HG03457 (cell line): ENCODE results near the gene HBE1.
"Not testable (repeated sequence)": the region's sequence is repeated elsewhere in the genome, so short reads cannot be mapped to it uniquely, and the experiment has no call there.

Experiments used
- ATAC-seq: cut with Tn5 transposase; IDR thresholded peaks from one replicate; pipeline ENCODE4 v1.9.1; 2021; ENCODE audit warnings: moderate number of reproducible peaks; ENCODE audit not compliant: unreplicated experiment

The HBE1 gene

DNA sequence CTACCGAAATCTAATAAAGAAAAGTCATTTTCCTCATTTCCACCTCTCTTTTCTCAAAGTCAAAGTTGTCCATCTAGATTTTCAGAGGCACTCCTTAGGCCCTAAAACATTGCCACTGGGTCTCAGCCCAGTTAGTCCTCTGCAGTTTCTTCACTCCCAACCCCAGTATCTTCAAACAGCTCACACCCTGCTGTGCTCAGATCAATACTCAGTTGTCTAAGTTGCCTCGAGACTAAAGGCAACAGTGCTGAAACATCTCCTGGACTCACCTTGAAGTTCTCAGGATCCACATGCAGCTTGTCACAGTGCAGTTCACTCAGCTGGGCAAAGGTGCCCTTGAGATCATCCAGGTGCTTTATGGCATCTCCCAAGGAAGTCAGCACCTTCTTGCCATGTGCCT is 15.7 kb downstream of the HBE1 start:
- ATAC-seq: not testable (repeated sequence)

DNA sequence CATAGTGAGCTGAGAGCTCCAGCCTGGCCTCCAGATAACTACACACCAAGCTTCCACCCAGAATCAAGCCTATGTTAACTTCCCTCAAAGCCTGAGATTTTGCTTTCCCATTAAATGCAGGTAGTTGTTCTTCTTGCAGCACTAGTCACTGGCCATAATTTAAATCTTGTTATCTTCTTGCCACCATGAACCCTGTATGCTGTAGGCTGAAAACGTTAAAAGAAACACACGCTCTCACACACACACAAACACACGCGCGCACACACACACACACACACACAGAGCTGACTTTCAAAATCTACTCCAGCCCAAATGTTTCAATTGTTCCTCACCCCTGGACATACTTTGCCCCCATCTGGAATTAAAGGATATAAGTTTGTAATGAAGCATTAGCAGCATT is 16.3 kb downstream of the HBE1 start:
- not testable (repeated sequence) for ATAC-seq

DNA sequence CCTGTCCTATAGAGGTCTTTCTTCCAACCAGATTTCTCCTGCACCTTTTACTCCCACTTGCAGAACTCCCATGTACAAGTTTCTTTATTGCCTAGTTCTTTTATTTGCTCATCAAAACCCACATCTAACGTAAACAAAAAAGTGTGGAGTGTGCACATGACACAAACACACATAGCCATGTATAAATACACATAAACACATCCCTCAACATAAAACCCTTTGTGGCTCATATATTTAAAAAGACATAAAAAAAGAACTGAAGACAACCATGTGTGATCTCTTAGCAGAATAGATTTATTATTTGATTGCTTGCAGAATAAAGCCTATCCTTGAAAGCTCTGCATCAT is 16.9 kb downstream of the HBE1 start:
- ATAC-seq: no peak

DNA sequence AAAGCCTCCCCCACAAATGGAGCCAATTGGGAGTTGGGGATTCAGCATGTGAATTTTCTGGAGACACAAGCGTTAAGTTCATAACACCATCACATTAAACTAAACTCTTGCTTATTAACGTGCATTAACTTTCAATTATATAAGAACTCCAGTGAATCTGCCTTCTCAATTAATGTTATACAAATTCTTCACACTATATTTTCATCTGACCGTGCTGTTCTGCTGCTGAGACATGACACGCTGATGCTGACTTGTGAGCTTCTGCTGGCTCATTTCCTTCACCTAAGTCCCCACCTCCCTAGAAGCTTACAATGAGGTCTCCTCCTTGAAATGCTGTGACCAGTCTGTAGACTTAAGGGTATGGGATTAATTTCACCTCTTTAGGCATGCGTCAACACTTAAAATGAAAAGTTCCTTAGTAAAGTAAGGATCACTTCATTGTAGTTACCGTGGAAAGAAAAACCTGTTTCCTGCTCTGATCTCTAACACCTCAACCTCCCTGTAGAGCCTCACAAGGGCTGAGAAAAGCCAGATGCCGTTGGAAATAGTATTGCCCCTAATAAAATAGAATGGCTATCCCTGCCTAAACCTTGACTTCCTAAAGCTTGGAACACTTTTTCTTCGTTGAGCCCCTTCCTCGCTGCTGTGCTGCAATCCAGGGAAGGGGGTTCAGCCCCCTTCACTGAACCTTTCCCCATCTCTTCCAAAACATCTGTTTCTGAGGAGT is 17.4 kb downstream of the HBE1 start:
- no peak for ATAC-seq

DNA sequence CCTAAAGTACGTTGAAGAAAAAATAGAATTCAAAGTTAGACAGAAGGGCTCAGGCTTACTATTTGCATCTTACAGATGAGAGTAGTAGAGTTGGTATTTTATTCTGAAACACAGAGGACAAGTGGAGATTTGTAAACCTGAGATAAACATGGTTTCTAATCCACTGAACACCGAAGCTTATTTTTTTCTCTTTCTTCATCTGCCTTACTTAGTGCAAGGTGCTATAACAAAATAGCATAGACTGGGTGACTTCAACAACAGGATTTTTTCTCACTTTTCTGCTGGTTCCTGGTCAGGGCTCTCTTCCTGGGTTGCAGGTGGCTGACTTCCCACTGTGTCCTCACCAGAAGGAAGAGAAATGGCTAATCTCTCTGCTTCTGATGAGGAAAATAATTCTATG is 18.0 kb downstream of the HBE1 start:
- ATAC-seq: no peak

DNA sequence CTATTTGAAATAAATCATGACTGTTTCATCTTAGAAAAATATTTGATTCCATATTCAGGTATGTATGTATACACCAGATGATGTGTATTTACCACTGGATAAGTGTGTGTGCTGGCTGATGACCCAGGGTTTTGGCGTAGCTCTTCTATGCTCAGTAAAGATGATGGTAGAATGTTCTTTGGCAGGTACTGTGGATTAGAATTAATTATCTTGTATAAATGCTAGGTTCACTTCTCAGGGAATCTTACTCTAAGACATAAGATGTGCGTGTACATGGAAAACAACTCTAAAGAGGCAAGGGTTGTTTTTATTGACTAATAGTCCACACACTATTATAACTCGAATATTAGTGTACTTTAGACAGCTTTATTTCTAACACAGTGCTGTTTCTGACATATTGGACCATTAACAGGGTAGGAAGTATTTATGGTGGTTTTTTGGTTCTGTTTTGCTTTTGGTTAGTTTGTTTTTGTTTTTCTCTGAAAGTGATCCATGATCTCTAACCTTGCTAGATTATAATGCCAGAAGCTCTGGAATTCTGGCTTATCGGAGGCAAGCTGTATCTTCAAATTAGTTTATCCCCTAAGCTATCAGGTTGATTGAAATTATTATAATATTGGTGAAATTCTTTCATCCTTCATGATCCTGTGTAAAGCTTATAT is 19.1 kb downstream of the HBE1 start:
- no peak for ATAC-seq

DNA sequence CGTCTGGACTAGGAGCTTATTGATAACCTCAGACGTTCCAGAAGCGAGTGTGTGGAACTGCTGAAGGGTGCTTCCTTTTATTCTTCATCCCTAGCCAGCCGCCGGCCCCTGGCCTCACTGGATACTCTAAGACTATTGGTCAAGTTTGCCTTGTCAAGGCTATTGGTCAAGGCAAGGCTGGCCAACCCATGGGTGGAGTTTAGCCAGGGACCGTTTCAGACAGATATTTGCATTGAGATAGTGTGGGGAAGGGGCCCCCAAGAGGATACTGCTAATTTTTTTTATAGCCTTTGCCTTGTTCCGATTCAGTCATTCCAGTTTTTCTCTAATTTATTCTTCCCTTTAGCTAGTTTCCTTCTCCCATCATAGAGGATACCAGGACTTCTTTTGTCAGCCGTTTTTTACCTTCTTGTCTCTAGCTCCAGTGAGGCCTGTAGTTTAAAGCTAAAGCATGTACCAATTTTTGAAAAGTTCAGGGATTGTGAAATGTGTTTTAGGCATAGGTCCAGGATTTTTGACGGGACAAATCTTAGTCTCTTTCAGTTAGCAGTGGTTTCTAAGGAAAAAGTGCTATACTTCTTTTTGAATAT is 19.8 kb downstream of the HBE1 start, which contains the start of gene HBG1:
Gene HBG1, minus strand, starts transcription at position 51 of the 590 bp plus-strand sequence. CDS start 53 bp downstream, outside the sequence.
- not testable (repeated sequence) for ATAC-seq

DNA sequence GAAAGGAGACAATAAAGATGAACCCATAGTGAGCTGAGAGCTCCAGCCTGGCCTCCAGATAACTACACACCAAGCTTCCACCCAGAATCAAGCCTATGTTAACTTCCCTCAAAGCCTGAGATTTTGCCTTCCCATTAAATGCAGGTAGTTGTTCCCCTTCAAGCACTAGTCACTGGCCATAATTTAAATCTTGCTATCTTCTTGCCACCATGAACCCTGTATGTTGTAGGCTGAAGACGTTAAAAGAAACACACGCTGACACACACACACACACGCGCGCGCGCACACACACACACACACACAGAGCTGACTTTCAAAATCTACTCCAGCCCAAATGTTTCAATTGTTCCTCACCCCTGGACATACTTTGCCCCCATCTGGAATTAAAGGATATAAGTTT is 21.2 kb downstream of the HBE1 start:
- ATAC-seq: not testable (repeated sequence)

DNA sequence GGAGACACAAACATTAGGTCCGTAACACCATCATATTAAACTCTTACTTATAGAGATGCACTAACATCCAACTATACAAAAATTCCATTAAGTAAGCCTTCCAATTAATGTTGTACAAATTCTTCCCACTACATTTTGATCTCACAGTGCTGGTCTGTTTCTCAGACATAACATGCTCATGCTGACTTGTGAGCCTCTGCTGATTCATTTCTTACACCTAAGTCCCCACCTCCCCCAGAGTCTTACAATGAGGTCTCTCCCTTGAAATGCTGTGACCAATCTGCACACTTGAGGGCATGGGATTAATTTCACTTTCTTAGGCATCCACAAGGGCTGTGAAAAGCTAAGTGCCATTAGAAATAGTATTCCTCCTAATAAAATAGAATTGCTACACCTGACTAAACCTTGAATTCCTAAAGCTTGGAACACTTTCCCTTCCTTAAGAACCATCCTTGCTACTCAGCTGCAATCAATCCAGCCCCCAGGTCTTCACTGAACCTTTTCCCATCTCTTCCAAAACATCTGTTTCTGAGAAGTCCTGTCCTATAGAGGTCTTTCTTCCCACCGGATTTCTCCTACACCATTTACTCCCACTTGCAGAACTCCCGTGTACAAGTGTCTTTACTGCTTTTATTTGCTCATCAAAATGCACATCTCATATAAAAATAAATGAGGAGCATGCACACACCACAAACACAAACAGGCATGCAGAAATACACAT is 22.1 kb downstream of the HBE1 start:
- ATAC-seq: no peak

DNA sequence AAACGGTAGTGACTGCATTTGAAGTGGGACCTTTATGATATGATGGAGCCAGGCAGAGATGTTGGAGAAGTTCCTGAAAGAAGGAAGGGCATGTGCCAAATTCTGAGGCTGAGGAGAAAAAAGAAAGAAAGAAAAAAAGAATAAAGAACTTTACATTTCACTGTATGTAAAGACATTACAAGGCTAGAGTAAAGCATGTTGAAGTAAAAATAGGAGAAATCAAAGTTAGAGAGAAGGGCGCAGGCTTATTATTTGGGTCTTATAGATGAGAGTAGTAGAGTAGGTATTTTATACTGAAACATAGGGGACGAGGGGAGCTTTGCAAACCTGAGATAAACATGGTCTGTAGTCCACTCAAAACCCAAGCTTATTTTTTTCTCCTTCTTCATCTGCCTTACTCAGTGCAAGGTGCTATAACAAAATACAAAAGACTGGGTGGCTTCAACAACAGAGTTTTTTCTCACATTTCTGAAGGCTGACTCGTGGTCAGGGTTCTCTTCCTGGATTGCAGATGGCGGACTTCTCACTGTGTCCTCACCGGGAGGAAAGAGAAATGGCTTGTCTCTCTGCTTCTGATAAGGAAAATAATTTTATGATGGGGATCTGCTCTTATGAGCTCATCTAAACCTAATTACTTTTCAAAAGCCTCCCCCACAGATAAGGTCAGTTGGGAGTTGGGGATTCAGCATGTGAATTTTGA is 22.8 kb downstream of the HBE1 start:
- no peak for ATAC-seq

DNA sequence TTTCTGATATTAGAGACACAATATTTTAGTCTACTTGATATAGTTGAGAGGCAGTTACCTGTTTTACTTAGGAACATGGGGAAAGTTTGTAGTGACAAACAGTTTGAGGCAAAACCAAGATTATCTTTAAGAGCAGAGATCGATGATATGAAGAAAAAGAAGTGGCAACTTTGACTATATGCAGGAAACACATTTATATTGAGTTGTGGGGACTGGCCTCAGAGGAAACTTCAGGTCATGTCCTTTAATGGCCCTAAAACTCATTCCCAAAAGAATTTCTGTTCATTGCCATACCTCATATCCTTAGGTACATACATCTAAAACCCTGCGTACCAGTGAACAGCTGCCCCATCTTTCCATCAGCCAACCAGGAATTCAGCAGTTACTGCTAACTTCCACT is 24.6 kb downstream of the HBE1 start:
- ATAC-seq: no peak

DNA sequence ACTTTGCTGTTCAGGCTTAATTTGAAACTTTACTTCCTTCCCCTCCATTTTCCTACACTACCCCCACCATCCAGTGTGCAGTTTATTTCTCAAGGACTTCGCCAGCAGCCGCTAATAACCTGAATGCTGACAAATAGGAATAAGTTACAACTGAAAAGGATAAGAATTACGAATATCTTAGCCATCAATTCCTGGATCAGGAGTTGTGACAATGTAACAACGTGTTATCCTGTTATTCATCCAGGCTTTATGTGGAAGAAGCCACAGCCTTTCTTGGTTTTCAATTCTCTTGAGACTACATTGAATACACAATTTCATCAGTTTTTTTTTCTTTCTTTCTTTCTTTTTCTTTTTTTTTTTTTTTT is 25.9 kb downstream of the HBE1 start:
- no peak for ATAC-seq

DNA sequence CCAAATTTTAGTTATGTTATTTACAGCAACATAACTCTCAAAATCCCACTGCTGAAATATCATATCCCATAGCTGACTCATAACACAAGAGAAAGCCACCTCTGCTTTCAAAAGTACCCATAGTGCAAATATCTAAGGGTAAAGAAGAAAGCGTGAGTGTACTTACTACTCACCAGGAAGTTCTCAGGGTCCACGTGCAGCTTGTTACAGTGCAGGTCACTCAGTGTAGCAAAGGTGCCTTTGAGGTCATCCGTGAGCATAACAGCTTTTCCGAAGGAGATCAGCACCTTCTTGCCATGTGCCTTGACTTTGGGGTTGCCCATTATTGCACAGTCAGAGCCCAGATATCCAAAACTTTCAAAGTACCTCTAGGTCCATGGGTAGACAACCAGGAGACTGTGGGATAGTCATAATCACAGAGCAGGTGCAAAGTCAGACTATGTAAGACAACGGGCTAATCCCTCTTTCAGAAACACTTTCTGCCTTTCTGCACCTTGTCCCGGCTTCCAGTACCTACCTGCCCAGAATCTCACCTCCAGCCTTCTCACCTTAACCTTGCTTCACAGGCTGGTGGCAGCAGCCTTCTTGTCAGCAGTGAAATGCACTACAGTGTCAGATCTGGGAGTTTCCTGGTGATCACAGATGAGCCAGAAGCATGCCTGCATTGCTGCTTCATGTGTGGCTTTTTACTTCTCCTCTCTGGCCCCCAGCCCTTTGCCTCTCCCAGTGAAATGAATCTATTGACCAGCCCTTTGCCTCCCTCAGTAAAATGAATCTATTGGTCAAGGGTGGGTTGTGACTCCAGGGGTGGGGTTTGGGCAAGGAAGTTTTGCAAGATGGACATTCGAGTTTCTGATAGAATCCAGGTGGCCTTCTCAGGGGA is 26.6 kb downstream of the HBE1 start:
- no peak for ATAC-seq

DNA sequence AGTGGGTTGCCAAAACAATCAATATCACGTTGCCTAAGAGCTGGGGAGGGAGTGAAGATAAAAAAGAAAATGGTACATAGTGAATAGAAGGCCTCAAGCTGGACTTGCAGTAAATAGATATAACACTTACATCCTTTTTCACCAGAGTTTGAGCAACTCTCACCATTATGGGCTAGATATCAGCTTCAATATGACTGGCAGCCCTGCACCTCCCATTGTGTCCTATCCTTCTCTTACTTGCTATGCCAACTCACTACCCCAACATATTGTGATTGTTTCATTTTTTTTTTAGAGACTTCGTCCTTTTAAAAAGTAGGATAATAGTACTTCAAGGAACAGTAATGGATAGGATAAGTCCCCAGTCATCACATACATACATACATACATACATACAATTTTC is 27.5 kb downstream of the HBE1 start:
- ATAC-seq: no peak

DNA sequence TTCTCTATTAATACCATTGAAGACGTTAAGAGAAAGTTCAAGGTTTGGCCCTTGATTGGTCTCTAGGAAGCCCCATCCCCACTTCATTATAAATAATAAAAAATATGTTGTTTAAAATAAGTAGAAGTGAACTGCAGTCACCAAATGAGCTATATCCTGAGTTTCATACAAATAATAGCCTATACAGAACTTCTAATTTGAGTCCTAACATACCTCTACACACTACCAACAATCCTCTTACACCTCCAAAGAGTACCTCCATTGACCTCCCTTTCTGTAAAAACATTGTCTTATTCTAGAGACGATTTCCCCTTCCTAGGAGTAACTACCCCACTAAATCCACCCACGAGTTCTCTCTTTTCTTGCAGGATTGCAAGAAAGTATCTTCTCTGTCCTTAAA is 28.3 kb downstream of the HBE1 start:
- no peak for ATAC-seq

DNA sequence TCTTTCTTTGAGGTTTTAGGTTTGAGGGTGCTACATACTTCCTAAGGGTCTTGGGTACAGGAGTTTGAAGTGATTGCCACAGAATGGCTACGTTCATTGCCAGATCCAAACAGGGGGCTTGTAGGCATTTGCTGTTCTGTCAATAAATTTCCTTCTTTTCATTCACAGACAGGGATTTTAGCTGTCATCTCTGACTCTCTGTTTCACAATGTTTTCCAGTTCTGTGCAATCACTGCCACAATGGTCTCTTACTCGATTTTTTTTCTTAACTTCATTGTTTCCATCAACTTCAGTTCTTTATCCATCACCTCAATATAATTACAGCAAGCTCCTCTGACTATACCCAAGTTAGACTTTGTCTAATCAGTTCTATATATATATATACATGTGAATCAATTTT is 29.3 kb downstream of the HBE1 start:
- no peak for ATAC-seq

DNA sequence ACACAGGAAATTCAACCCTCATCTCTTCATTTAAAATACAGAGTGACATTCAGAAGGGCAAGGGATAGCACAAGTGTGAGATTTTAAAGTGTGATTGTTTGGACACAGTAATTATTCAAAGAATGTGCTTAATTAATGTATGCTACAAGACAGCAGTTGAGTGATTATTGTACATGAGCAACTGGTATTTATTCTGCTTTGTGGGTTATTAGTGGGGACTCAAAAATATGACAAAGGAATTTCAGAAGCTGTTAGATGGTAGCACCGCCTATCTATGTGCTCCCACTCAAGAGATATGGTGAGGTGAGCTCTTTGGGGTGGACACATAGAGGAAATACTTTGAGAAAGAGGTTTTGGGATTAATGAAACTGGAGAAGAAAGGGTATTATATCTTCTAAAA is 29.7 kb downstream of the HBE1 start:
- no peak for ATAC-seq

DNA sequence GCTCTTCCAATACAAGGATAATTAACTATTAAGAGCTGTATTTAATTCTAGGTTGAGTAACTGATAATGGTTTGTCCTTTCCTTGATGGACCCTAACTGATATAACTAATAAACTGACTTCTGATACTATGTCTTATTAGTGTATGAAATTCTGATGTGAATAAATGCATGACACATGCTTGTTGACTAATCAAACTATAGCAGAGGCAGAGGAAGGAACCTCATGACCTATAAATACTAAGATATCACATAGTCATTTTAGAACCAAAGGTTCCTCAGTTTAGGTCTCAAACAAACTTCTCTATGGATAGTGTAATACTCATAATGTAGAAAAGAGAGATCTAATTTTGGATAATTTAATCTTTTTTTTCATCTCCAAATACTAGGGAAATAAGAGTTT is 30.7 kb downstream of the HBE1 start:
- ATAC-seq: no peak

DNA sequence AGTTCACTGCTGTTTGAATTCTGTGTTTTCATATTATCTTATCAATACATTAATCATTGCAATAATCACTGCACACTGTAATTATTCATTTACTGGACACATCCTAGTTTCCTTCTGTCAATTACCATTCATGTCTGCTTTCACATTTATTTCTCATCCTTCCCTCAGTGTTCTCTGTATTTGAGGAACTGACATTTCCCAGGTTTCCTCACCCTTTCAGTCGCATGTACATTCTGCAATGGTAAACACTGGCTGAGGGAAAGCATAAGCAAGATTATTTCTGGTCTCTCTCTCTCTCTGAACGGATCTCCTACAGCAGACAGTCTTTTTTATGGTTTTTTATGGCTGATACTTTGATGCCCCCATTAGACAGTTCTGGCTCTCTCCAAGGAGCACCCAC is 31.3 kb downstream of the HBE1 start:
- no peak for ATAC-seq

DNA sequence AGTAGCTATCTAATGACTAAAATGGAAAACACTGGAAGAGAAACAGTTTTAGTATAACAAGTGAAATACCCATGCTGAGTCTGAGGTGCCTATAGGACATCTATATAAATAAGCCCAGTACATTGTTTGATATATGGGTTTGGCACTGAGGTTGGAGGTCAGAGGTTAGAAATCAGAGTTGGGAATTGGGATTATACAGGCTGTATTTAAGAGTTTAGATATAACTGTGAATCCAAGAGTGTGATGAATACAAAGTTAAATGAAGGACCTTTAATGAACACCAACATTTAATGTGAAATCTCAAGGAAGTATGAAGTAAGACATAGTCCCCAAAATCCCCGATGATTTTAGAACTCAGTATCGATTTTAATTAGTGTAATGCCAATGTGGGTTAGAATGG is 32.3 kb downstream of the HBE1 start:
- no peak for ATAC-seq
